Ishikawa (cell line): ENCODE measurements around the gene RNF213.

Source experiments
- CEBPB ChIP-seq: IDR thresholded peaks from 2 replicates; pipeline ENCODE4 v1.6.1; 2012
- CREB1 ChIP-seq: IDR thresholded peaks from 2 replicates; pipeline ENCODE4 v1.6.1; 2012; ENCODE audit warnings: low read depth
- EGR1 ChIP-seq: IDR thresholded peaks from 2 replicates; pipeline ENCODE4 v1.6.1; 2012
- EP300 ChIP-seq: IDR thresholded peaks from 2 replicates; pipeline ENCODE4 v1.6.1; 2012; ENCODE audit warnings: borderline replicate concordance
- FOXM1 ChIP-seq: IDR thresholded peaks from 2 replicates; pipeline ENCODE4 v1.6.1; 2012; ENCODE audit warnings: low read depth, borderline replicate concordance
- MAX ChIP-seq: IDR thresholded peaks from 2 replicates; pipeline ENCODE4 v1.6.1; 2012
- NFIC ChIP-seq: IDR thresholded peaks from 2 replicates; pipeline ENCODE4 v1.6.1; 2012
- RAD21 ChIP-seq: IDR thresholded peaks from 2 replicates; pipeline ENCODE4 v1.6.1; 2012; ENCODE audit warnings: low read depth
- REST ChIP-seq: IDR thresholded peaks from 2 replicates; pipeline ENCODE4 v1.6.1; 2012; ENCODE audit warnings: low read depth, mild to moderate bottlenecking
- TAF1 ChIP-seq: IDR thresholded peaks from 2 replicates; pipeline ENCODE4 v1.6.1; 2012; ENCODE audit warnings: low read depth, mild to moderate bottlenecking
- TCF12 ChIP-seq: IDR thresholded peaks from 2 replicates; pipeline ENCODE4 v1.6.1; 2012; ENCODE audit warnings: low read depth
- TEAD4 ChIP-seq: IDR thresholded peaks from 2 replicates; pipeline ENCODE4 v1.6.1; 2012
- USF1 ChIP-seq: IDR thresholded peaks from 2 replicates; pipeline ENCODE4 v1.6.1; 2012
- YY1 ChIP-seq: IDR thresholded peaks from 2 replicates; pipeline ENCODE4 v1.6.1; 2012; ENCODE audit warnings: low read depth
- ZBTB7A ChIP-seq: IDR thresholded peaks from 2 replicates; pipeline ENCODE4 v1.6.1; 2012; ENCODE audit warnings: low read depth

The RNF213 gene

GRCh38 chr17:80261159-80261894, 675 bp downstream of the RNF213 start:
- TF ChIP-seq USF1 (no peak), NFIC (no peak), YY1 (no peak), ZBTB7A (peak; percentile 65; the same call in 1 of the 2 replicates), CEBPB (no peak)

- TF ChIP-seq ZBTB7A (no peak), TEAD4 (no peak), EGR1 (no peak), NFIC (no peak), CEBPB (no peak), REST (no peak), MAX (no peak)
Observed at GRCh38 chr17:80261895-80262279, 1.2 kb downstream of the RNF213 start.

- TF ChIP-seq REST (no peak), CREB1 (no peak), TAF1 (no peak), EGR1 (no peak), ZBTB7A (no peak), FOXM1 (no peak), CEBPB (no peak), RAD21 (no peak), USF1 (no peak), MAX (no peak), TCF12 (no peak), EP300 (no peak), TEAD4 (no peak), NFIC (no peak), YY1 (no peak)
Observed at GRCh38 chr17:80262291-80262690, 1.6 kb downstream of the RNF213 start.

- TF ChIP-seq REST (no peak), CEBPB (no peak), EGR1 (no peak), EP300 (no peak), TEAD4 (no peak), TCF12 (no peak), CREB1 (no peak), TAF1 (no peak), RAD21 (no peak)
Observed at GRCh38 chr17:80262775-80263244, 2.2 kb downstream of the RNF213 start.
